A549 (cell line): ENCODE measurements around the gene CDH11. TPM values are rescaled to one million over a fixed set of nuclear protein-coding genes. Genes with fewer than 3 reads are reported as not detected.

Source experiments
- ATAC-seq, 2 experiments: fragments of 200-7000 bp in 1 of 2; fragments of >200 bp in 1 of 2; cut with Nextera tagmentation in 1 of 2; cut with Tn5 transposase in 1 of 2; 3 replicates each; pipeline versions ENCODE4 v1.8.0 to v1.9.1; 2018 to 2020; ENCODE audit warnings: mild to moderate bottlenecking in 1 of 2, moderate library complexity in 1 of 2
- CTCF ChIA-PET: fragments of 300-600 bp; sonication (Branson Sonifier 250); formaldehyde crosslinking; extraction: SDS; loops from one replicate; lab custom pipeline; 2021; ENCODE audit warnings: antibody characterized with exemption, inconsistent platforms; lab: Yijun Ruan, JAX
- POLR2A ChIA-PET: fragments of 350-600 bp; formaldehyde crosslinking; extraction: SDS; loops from one replicate; lab custom pipeline; 2021; ENCODE audit warnings: antibody characterized with exemption, inconsistent platforms; lab: Yijun Ruan, JAX
- DNase-seq, 2 experiments: peaks; one replicate each; pipeline versions ENCODE4 v3.0.0 to v3.0.0-alpha.2; 2011 to 2016; ENCODE audit warnings: low read depth in 1 of 2, low spot score in 1 of 2
- FAIRE-seq: peaks from 2 replicates; lab custom pipeline; 2011; peaks lifted over from hg19 to GRCh38; lab: Jason Lieb, UNC
- H3K27ac ChIP-seq, 2 experiments: fragments of >200 bp; sonication (Bioruptor Twin); formaldehyde crosslinking; 3 replicates each; pipeline ENCODE4 v1.5.1; 2016 to 2017
- H3K4me1 ChIP-seq: fragments of >200 bp; sonication (Bioruptor Twin); formaldehyde crosslinking; 3 replicates; pipeline ENCODE4 v1.6.1; 2016
- H3K4me2 ChIP-seq: fragments of >200 bp; sonication (Bioruptor Twin); formaldehyde crosslinking; 3 replicates; pipeline ENCODE4 v1.6.1; 2016
- H3K4me3 ChIP-seq: fragments of >200 bp; sonication (Bioruptor Twin); formaldehyde crosslinking; 3 replicates; pipeline ENCODE4 v1.5.1; 2016
- H3K9me3 ChIP-seq: fragments of >200 bp; sonication (Bioruptor Twin); formaldehyde crosslinking; 3 replicates; pipeline ENCODE4 v1.6.1; 2016
- CTCF ChIP-seq: fragments of >200 bp; sonication (Bioruptor Twin); formaldehyde crosslinking; IDR thresholded peaks from 3 replicates; pipeline ENCODE4 v1.5.1; 2016
- EHMT2 ChIP-seq: fragments of 200-600 bp; sonication (generic); IDR thresholded peaks from 2 replicates; pipeline ENCODE4 v1.6.1; 2016; ENCODE audit warnings: antibody characterized with exemption, low read depth, mild to moderate bottlenecking, moderate library complexity
- ESRRA ChIP-seq: fragments of 150-350 bp; IDR thresholded peaks from 2 replicates; pipeline ENCODE4 v1.6.1; 2014; ENCODE audit warnings: mild to moderate bottlenecking, low read length, borderline replicate concordance
- FOSB ChIP-seq: fragments of 250-450 bp; sonication (Bioruptor Pico); IDR thresholded peaks from 2 replicates; pipeline ENCODE4 v1.5.0; 2020; ENCODE audit warnings: mild to moderate bottlenecking, moderate library complexity
- FOSL2 ChIP-seq, 2 experiments: fragments of 450-650 bp in 1 of 2; fragments of >200 bp in 1 of 2; sonication (Bioruptor Twin) in 1 of 2; formaldehyde crosslinking; IDR thresholded peaks; 2 replicates each; pipeline versions ENCODE4 v1.5.0 to v1.6.1; 2016 to 2020; ENCODE audit warnings: mild to moderate bottlenecking in 1 of 2, moderate library complexity in 1 of 2
- GATA3 ChIP-seq: IDR thresholded peaks from 2 replicates; pipeline ENCODE4 v1.6.1; 2012; ENCODE audit warnings: borderline replicate concordance
- HDAC2 ChIP-seq: fragments of 200-600 bp; sonication (generic); IDR thresholded peaks from 2 replicates; pipeline ENCODE4 v1.6.1; 2016
- HOXA7 ChIP-seq: fragments of 250-450 bp; sonication (Bioruptor Pico); IDR thresholded peaks from 2 replicates; pipeline ENCODE4 v1.5.0; 2020; ENCODE audit warnings: mild to moderate bottlenecking, moderate library complexity
- KDM1A ChIP-seq: fragments of 200-600 bp; sonication (generic); IDR thresholded peaks from 2 replicates; pipeline ENCODE4 v1.6.1; 2016; ENCODE audit warnings: low read depth, mild to moderate bottlenecking
- MAZ ChIP-seq: fragments of 150-350 bp; IDR thresholded peaks from 2 replicates; pipeline ENCODE4 v1.6.1; 2014; ENCODE audit warnings: antibody characterized with exemption, low read depth, low read length, borderline replicate concordance
- RFX5 ChIP-seq: fragments of 450-650 bp; IDR thresholded peaks from 2 replicates; pipeline ENCODE4 v1.7.1; 2014; ENCODE audit warnings: antibody characterized with exemption, mild to moderate bottlenecking, moderate library complexity
- SREBF2 ChIP-seq: fragments of 450-650 bp; IDR thresholded peaks from 2 replicates; pipeline ENCODE4 v1.6.1; 2014; ENCODE audit warnings: mild to moderate bottlenecking, moderate library complexity
- TP53 ChIP-seq: fragments of 250-450 bp; sonication (Bioruptor Pico); IDR thresholded peaks from 2 replicates; pipeline ENCODE4 v1.5.0; 2021; ENCODE audit warnings: mild to moderate bottlenecking, moderate library complexity
- USF2 ChIP-seq: fragments of 450-650 bp; IDR thresholded peaks from 2 replicates; pipeline ENCODE4 v1.6.1; 2014; ENCODE audit warnings: antibody characterized with exemption
- ZSCAN20 ChIP-seq: fragments of 250-450 bp; sonication (Bioruptor Pico); IDR thresholded peaks from 2 replicates; pipeline ENCODE4 v1.8.0; 2022; ENCODE audit warnings: mild to moderate bottlenecking, moderate library complexity
- WGBS: methylation state at CpG from one replicate; pipeline ENCODE4 v1.1.6; 2017; ENCODE audit errors: missing lambda C conversion rate; 5-methylcytosine and 5-hydroxymethylcytosine counted together
- polyA plus RNA-seq, 4 experiments: library from polyadenylated mRNA; depleted of rRNA in 3 of 4; stranded (reverse); fragments of >200 nt; fragmentation: RNase III in 1 of 4; extraction: RNeasy Plus Mini Kit Qiagen cat#74134 plus additional on column Dnase treatment in 1 of 4; gene quantifications; 2 replicates in 3 of 4; 3 replicates in 1 of 4; pipeline ENCODE4 v1.2.3, GENCODE V29; 2011 to 2017
- TF ChIP-seq, protein P1 (sequence below): IDR thresholded peaks from 2 replicates; pipeline ENCODE4 v1.6.1; 2012
- TF ChIP-seq, protein P2 (sequence below): fragments of 200-600 bp; sonication (generic); IDR thresholded peaks from 2 replicates; pipeline ENCODE4 v1.6.1; 2016; ENCODE audit warnings: antibody characterized with exemption, mild to moderate bottlenecking, moderate library complexity

Gene CDH11
- polyA plus RNA-seq, 2 of the 4 experiments (the other 2 are of a cell fraction): 0.72 to 1.1 TPM

DNA sequence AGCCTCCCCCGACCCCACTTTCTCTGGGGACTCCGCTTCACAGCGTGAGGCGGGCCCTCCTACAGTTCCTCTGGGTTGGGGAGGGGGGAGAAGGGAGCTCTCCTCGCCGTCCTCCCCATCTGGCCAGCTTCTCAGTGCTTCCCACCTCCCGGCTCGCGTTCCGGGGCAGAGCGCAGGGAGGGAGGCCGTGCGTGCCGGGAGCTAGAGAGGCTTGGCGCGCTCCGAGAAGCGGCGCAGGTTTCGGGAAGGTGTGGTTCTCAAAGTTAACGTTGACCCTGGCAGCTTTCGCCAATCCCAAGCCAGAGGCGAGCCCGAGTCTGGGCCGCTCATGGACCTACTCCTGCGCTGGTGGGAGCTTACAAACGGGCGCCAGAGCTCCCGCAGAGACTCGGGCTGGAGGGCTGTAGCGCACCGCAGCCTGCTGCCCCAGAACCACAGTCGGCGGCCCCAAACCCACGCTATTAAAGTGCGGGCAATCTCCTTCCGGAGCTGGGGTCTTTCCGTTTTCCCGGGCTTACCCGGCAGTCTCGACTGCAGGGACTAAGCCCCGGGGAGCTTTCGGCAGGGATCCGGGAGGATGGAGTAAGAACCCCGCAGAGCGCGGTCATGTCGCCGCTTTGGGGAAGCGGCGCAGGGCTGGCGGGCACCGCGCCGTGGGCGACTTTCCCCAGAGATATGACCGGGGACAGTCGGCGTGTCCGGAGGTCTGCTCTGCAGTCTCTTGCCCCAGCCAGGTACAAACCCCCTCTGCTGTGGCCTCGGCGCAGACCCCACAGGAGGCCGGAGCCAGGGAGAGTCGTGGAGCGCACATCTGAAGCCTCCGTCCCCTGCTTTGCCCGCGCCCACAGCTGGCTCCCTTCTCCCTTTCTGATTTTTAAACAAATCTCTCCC is 787 bp downstream of the CDH11 start:
- Histone ChIP-seq H3K4me3 (peak overlapping the region; percentile 36; the same call in 2 of the 3 replicates), H3K27ac (no peak overlapping the region), H3K4me1 (peaks cover 17% of the 10 kb centered on the region; the same call in 2 of the 3 replicates), H3K9me3 (no peaks in the 10 kb centered on the region), H3K4me2 (peak overlapping the region; percentile 80)
- no peak for TF ChIP-seq GATA3
- no peak for TF ChIP-seq CTCF
- TF ChIP-seq MAZ: no peak
- no peak for TF ChIP-seq HDAC2
- CTCF ChIA-PET: interaction anchor here (1.1 kb wide), 1 partner anchor 1659 kb away, joined by 5 read pairs; no protein-coding TSS in a partner anchor
- FAIRE-seq: no peak
- peak in 1 of 2 experiments; percentile 49; a peak in 3 of 6 replicates for ATAC-seq
- DNase-seq: peak in 1 of 2 experiments; percentile 12
- POLR2A ChIA-PET: no interaction called here
- WGBS: 9% methylated on average over 52 of the region's 68 CpGs

DNA sequence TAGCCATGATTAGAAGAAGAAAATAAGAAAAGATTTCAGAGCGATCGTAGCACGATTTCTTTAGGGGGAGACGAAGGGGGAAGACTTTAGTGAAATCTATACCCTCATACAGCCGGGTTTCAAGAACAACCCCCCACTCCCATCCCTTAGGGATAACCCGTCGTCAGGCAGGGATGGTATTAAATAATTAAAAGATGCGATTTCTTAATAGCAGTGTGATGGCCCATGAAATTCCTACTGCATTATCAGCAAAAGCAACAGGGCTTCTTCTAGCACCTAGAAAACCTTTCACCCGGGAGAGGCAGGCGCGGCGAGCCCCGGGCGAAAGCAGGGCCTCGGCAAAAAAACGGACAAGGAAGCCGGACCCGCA is 1.4 kb downstream of the CDH11 start:
- POLR2A ChIA-PET: no interaction called here
- Histone ChIP-seq H3K4me2 (peak overlapping the region; percentile 80), H3K27ac (no peak overlapping the region), H3K9me3 (no peaks in the 10 kb centered on the region), H3K4me3 (no peak overlapping the region), H3K4me1 (peaks cover 13% of the 10 kb centered on the region; the same call in 2 of the 3 replicates)
- FAIRE-seq: no peak
- no peak for ATAC-seq
- DNase-seq: no peak
- TF ChIP-seq, protein P1, sequence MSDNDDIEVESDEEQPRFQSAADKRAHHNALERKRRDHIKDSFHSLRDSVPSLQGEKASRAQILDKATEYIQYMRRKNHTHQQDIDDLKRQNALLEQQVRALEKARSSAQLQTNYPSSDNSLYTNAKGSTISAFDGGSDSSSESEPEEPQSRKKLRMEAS: no peak
- TF ChIP-seq ZSCAN20 (no peak), ESRRA (no peak), SREBF2 (no peak), USF2 (no peak), TP53 (no peak), HOXA7 (CRISPR knock-in tag) (no peak), CTCF (no peak), FOSL2 (IDR thresholded peaks at IDR 0.05) (no peak), FOSL2 (CRISPR knock-in tag; IDR thresholded peaks at IDR 0.05) (no peak), EHMT2 (no peak), RFX5 (no peak), FOSB (no peak), KDM1A (no peak)
- TF ChIP-seq, protein P2, sequence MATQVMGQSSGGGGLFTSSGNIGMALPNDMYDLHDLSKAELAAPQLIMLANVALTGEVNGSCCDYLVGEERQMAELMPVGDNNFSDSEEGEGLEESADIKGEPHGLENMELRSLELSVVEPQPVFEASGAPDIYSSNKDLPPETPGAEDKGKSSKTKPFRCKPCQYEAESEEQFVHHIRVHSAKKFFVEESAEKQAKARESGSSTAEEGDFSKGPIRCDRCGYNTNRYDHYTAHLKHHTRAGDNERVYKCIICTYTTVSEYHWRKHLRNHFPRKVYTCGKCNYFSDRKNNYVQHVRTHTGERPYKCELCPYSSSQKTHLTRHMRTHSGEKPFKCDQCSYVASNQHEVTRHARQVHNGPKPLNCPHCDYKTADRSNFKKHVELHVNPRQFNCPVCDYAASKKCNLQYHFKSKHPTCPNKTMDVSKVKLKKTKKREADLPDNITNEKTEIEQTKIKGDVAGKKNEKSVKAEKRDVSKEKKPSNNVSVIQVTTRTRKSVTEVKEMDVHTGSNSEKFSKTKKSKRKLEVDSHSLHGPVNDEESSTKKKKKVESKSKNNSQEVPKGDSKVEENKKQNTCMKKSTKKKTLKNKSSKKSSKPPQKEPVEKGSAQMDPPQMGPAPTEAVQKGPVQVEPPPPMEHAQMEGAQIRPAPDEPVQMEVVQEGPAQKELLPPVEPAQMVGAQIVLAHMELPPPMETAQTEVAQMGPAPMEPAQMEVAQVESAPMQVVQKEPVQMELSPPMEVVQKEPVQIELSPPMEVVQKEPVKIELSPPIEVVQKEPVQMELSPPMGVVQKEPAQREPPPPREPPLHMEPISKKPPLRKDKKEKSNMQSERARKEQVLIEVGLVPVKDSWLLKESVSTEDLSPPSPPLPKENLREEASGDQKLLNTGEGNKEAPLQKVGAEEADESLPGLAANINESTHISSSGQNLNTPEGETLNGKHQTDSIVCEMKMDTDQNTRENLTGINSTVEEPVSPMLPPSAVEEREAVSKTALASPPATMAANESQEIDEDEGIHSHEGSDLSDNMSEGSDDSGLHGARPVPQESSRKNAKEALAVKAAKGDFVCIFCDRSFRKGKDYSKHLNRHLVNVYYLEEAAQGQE: no peak
- CTCF ChIA-PET: interaction anchor here (1.1 kb wide), 1 partner anchor 1659 kb away, joined by 5 read pairs; no protein-coding TSS in a partner anchor
- WGBS: 21% methylated on average over 15 of the region's 18 CpGs
